GM19468 (cell line): ENCODE results near the gene KRT79.

ENCODE experiments used
- ATAC-seq: cut with Tn5 transposase; IDR thresholded peaks from one replicate; pipeline ENCODE4 v1.9.1; 2021; ENCODE audit warnings: mild to moderate bottlenecking, moderate library complexity, moderate number of reproducible peaks; ENCODE audit not compliant: unreplicated experiment; ENCODE audit errors: extremely low read depth

The KRT79 gene

DNA sequence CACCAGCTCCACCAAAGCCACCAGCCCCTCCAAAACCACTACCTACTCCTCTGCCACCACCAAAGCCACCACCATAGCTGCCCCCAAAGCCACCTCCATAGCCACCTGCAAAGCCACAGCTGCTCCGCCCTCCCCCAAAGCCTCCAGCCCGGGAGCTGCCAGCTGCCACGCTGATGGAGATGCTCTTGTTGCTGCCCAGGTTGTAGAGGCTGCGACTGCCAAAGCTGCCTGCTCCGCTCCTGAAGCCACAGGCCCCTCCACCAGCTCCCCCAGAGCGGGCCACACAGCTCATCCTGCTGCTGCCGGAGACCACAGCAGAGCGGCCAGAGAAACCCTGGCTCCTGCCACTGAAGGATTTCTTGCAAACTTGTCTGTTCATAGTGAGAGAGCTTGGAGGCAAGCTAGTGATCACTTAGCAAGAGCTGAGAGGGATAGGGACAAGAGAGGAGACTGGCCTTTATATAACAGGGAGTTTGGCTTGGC is 57.2 kb downstream of the KRT79 start, which contains the start of gene KRT76:
Gene KRT76, minus strand, starts transcription at position 433 of the 483 bp plus-strand sequence. Its CDS starts 54 bp downstream, at position 379.
- ATAC-seq, result no peak

DNA sequence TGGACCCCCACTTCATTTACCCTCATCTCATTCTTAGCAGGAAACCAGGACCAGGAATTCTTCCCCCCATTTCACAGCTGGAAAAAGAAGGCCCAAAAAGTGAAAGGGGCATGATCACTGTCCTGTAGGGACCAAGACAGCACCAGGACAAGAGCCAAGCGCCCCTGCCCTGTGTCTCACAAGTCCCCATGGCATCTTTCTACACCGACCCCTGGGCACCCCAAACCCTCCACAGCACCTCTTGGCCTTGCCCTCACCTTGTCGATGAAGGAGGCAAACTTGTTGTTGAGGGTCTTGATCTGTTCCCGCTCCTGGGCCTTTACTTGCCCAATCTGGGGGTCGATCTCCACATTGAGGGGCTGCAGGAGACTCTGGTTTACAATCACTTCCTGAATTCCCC is 57.7 kb downstream of the KRT79 start:
- ATAC-seq, result no peak

DNA sequence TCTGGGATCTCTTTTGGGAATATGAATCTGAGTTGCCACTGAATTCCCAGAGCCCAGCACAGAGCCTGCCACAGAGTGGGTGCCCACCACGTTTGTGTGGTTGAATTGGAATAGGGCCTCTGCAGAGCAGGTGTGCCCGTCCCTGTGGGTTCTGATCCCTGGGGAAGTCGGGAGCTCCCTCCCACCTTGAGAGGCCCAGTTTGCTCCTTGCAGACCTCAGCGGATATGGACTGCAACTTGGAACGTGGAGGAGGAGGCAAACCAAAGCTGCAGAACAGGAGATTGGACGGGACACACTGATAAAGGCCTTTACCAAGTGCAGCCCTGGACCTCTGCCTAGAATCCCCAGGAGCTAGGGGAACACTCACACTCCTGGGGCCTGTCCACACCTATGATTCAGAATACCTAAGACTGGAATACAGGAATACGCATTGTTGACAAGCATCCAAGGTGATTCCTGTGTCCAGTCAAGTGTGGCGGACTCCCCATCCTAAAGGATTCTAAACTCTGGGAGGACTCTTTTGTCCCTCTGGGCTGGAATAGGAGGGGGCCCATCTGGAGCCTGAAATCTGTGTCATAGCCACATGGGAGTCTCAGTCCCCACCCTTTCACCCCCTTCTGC is 59.4 kb downstream of the KRT79 start:
- no peak for ATAC-seq

DNA sequence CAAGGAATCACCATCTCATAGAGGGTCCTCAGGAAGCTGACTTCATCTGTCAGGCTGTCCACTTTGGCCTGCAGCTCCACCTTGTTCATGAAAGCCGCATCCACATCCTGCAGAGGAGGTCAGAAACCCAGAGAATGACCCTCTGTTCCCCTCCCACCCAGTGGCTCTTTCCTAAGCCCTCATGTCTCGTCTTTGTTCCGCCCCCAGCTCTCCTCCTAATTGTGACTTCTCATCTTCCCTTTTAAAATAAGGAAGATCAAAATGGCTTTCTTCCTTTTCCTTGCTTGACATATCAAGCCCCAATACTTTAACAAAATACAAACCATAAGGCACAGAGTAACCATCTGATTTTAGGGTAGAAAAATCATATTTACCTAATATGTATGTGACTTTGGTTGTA is 61.3 kb downstream of the KRT79 start:
- ATAC-seq, result no peak

DNA sequence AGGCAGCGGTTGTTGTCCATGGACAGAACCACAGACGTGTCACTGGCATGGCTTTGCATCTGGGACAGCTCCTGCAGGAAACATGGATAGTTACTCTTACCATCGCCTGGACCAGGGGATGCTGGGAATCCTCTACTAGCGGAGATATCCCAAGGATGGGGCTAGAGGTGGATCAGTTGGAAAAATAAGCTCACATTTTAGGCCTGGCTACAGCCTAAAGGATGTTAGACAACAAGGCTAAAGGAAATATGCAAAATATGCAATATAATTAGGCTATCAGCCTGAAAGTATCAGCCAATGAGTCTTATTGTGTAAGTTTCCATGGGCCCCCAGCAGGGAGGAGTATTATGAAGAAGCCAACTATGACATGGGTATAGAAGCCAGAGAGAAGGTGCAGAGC is 61.9 kb downstream of the KRT79 start:
- ATAC-seq, result no peak

DNA sequence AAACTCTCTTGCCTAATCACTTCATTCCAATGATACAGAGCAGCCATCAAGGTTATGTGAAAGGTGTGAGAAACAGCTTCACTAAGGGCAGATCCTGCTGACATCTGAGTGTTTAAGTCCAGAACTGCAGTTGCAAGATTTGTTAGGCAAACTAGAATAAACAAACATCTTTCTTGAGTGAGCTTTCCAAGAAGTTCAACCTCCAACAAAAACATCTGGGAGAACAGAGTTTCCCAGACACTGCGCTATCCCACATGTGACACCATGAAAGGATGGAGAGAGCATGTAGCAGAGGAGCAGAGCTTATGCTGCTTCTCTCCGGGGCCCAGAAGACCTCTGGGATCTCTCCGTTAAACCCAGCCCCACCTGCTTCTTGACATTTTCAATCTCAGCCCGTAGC is 62.6 kb downstream of the KRT79 start:
- no peak for ATAC-seq
